Medulla oblongata (tissue), 1 donor: ENCODE results near the gene RCC2.
"Not testable (repeated sequence)": the region's sequence is repeated elsewhere in the genome, so short reads cannot be mapped to it uniquely, and the experiment has no call there.

Experiments
- DNase-seq: peaks from one replicate; pipeline ENCODE4 v3.0.0-alpha.2; 2015; ENCODE audit errors: extremely low spot score

RCC2 gene

DNA sequence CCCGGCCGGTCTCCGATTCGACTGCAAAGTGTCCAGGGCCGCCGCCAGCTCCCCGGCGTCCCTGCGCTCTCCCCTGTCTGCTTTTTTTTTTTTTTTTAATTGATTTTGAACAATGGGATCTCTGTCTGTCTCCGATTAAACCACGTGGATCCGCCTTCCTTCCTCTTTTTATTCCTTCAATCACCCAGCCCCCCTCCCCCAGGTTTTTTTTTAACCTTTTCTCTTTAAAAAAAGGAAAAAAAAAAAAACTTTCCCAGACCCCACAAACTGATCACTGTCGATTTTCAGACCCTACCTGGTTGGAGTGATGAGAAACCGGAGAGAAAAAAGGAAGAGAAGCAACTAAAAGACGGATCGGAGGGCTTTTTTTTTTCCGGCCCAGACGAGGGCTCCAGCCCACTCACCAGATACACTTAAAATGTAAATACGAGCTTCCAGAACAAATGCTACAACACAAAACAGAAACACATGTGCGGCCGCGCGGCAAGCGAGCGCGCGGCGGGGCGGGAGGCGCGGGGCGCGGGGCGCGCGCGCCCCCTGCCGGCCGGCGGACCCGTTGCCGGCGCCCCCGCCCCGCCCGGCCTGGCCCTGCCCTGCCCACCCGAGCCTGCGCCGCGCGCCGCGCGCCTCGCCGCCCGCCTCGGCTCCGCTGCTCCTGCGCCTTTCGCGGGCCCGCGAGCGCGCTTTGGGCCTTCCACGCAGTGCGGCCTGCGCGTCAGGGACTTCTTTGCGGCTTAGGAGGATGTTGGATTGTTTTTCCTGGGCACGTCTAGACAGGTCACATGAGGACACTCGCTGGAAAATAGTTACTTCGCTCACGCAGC is at the start of gene RCC2:
TSS of gene RCC2 (minus strand) at position 428 of the 824 bp plus-strand sequence. CDS start 1,163 bp downstream, outside the sequence.
- peak; percentile 70 for DNase-seq

DNA sequence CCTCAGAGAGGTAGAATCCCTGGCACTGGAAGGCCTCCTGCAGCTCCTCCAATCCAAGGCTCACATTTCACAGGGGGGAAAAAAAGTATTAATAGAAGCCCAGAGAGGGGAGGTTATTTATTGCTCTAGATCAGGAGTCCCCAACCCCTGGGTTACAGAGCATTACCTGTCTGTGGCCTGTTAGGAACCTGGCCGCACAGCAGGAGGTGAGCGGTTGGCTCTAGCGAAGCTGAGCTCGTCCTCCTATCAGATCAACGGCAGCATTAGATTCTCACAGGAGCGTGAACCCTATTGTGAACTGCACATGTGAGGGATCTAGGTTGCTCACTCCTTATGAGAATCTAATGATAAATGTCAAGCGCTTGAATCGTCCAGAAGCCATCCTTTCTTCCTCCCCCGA is 46.8 kb upstream of the RCC2 start:
- DNase-seq, result no peak

DNA sequence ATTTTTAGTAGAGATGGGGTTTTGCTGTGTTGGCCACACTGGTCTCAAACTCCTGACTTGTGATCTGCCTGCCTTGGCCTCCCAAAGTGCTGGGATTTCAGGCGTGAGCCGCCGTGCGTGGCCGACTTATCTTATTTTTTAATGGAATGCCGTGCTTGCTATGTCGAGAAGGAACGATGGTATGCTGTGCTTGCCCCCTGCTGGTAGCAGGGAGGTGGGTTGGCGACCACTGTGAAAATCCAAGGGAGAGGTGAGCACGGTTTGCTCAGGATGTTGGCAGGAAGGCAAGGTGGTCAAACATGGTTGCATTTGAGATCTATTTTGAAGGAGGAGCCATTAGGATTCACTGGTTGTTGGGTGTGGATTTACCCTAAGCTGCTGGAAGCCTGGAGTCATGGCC is 45.8 kb upstream of the RCC2 start:
- no peak for DNase-seq

DNA sequence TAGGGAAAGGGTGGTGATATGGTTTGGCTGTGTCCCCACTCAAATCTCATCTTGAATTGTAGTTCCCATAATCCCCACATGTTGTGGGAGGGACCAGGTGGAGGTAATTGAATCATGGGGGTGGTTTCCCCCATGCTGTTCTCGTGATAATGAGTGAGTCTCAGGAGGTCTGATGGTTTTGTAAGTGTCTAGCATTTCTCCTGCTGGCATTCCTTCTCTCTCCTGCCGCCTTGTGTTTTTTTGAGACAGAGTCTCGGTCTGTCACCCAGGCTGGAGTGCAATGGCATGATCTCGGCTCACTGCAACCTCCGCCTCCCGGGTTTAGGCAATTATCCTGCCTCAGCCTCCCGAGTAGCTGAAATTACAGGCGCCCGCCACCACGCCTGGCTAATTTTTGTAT is 42.5 kb upstream of the RCC2 start:
- not testable (repeated sequence) for DNase-seq

DNA sequence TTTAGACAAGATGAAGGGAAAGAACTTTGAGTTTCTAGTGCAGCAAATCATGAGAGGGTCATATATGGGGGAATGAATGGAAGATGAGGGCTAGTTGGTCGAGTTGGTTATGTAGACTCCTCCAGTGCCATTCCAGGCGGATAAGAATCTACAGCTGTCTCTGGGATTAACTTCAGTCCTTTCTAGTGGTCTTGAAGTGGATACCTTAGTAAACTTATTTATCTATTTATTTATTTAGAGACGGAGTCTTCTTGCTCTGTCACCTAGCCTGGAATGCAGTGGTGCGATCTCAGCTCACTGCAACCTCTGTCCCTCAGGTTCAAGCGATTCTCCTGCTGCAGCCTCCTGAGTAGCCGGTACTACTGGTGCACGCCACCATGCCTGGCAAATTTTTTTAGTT is 41.4 kb upstream of the RCC2 start:
- no peak for DNase-seq

DNA sequence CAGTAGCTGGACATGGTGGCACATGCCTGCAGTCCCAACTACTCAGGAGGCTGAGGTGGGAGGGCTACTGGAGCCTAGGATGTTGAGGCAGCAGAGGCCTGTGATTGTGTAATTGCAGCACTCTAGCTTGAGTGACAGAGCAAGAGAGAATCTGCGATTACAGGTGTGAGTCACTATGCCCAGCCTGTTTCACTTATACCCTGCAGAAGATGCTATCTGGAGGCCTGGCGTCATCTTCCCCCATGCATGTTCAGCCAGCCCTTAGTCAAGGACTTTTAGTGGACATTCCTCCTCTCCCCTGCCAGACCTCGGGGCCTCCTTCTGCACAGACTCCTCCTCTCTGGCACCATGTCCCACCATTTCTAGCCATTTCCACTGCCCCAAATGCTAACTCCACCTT is 36.3 kb upstream of the RCC2 start:
- no peak for DNase-seq

DNA sequence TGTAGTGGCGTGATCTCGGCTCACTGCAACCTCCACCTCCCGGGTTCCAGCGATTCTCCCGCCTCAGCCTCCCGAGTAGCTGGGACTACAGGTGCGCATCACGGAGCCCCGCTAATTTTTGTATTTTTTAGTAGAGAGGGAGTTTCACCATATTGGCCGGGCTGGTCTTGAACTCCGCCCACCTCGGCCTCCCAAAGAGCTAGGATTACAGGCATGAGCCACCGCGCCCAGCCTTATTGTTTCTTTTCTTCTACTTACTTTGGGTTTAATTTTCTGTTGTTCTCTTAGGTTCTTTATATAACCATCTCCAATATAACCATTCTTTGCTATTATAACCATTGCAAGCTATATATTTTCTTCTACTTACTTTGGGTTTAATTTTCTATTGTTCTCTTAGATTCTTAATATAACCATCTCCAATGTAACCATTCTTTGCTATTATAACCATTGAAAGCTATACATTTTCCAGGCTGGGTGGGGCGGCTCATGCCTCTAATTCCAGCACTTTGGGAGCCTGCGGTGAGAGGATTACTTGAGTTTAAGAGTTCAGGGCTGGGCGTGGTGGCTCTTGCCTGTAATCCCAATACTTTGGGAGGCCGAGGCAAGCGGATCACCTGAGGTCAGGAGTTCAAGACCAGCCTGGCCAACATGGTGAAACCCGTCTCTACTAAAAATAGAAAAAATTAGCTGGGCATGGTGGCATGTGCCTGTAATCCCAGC is 35.5 kb upstream of the RCC2 start:
- not testable (repeated sequence) for DNase-seq

DNA sequence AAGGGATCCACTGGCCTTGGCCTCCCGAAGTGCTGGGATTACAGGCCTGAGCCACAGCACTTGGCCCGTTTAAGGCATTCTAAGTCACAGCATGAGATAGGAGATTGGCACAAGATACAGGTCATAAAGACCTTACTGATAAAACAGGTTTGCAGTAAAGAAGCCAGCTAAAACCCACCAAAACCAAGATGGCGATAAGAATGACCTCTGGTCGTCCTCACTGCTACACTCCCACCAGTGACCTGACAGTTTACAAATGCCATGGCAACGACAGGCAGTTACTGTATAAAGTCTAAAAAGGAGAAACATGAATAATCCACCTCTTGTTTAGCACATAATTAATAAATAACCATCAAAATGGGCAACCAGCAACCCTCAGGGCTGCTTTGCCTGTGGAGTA is 33.3 kb upstream of the RCC2 start:
- DNase-seq, result no peak

DNA sequence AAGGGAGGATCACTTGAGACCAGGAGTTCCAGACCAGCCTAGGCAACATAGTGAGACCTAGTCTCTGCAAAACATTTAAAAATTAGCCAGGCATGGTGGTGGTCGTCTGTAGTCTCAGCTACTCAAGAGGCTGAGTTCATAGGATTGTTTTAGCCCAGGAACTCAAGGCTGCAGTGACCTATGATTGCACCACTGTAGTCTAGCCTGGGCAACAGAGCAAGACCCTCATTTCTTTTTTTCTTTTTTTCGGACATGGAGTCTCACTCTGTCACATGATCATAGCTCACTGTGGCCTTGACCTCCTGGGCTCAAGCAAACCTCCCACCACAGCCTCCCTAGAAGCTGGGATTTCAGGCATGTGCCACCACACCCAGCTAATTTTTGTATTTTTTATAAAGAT is 31.9 kb upstream of the RCC2 start:
- no peak for DNase-seq

DNA sequence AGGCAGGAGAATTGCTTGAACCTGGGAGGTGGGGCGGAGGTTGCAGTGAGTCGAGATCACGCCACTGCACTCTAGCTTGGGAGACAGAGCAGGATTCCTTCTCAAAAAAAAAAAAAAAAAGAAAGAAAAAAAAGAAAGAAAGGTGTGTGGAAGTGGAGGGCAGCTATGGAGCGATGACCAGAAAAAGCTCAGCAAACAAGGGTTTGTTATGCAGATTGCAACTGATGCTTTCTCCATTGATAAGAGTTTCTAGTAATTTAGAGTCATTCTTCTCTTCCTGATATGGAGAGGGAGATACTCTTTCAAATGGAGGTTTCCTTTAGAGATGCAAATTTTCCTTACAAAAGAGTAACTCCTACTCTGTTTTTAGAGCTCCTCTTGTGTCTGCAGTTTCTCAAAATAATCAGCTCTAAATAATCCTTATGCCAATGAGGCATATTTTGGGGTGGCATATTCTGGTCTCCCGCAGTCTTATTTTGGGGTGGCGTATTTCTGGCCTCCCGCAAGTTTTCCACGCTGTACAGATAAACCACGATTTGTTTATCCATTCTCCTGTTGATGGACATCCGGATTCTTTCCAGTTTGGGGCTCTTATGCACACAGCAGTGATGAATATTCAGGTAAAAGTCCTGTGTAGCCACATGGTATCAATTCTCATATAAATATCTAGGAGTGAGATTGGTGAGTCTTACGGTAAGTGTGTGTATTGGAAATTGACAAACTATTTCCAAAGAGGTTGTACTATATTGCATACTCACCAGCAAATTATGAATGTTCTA is 30.7 kb upstream of the RCC2 start:
- no peak for DNase-seq

DNA sequence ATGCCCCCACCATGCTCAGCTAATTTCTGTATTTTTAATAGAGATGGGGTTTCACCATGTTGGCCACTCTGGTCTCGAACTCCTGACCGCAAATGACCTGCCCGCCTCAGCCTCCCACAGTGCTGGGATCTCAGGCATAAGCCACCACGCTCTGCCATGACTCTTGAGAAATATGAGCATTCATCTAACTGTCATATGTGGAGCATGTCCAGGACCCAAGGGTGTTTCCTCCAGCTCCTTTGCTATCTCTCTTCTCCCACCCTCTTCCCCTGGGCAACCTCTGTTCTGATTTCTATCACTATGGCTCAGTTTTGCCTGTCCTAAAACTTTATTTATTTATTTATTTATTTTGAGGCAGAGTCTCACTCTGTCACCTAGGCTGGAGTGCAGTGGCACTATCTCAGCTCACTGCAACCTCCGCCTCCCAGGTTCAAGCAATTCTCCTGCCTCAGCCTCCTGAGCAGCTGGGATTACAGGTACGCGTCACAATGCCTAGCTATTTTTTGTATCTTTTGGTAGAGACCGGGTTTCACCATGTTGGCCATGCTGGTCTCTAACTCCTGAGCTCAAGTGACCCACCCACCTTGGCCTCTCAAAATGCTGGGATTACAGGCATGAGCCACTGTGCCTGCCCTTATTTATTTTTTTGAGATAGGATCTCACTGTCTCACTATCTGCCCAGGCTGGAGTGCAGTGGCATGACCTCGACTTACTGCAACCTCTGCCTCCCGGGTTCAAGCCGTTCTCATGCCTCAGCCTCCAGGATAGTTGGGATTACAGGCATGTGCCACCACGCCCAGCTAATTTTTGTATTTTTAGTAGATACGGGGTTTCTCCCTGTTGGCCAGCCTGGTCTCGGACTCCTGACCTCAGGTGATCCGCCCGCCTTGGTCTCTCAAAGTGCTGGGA is 29.1 kb upstream of the RCC2 start:
- DNase-seq, result not testable (repeated sequence)

DNA sequence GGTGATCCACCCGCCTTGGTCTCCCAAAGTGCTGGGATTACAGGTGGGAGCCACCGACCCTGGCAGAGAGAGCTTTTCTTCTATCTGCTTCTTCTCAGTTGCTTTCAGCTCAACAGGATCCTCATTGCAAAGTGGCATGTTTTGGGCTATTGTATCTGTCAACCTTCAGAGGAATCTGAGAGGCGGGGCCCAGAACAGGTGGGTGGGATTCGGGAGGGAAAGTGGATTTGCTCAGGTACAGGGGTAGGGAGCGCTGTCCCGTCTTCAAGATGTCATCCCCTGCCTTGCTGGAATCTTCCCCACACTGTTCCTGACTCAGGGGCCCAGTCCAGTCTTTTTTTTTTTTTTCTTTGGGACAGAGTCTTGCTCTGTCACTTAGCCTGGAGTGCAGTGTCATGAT is 26.9 kb upstream of the RCC2 start:
- no peak for DNase-seq

DNA sequence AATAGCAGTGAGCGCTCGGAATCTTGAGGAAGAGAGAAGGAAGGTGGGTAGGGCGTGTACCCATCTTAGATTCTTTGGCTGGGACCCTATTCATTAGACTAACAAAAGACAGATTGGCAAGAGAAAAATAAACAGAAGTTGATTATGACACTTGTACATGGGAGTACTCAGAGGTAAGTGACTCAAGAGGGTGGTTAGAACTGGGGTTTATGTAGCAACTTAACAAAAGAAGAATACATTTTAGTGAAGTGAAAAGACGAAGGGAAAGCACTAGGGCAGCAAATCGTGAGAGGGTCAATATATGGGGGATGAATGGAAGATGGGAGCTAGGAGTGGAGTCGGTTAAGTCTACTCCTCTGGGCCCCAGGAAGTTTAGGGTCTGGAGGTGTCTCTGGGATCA is 25.8 kb upstream of the RCC2 start:
- no peak for DNase-seq

DNA sequence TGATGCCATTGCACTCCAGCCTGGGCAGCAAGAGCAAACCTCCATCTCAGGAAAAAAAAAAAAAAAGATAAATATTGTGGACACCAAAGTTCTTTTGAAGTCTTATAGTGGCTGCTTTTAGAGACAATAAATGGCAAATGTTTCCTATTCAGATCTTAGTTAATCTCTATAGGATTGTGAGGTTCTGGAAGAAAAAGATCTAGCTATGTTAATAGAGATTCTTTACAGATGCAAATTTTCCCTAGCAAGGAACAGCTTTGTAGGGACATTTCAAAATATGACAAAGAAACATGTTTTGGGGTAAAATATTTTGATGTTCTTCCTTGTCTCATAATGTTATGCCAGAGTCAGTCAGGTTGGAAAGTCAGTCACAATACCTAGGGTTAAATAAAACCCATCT is 24.5 kb upstream of the RCC2 start:
- no peak for DNase-seq

DNA sequence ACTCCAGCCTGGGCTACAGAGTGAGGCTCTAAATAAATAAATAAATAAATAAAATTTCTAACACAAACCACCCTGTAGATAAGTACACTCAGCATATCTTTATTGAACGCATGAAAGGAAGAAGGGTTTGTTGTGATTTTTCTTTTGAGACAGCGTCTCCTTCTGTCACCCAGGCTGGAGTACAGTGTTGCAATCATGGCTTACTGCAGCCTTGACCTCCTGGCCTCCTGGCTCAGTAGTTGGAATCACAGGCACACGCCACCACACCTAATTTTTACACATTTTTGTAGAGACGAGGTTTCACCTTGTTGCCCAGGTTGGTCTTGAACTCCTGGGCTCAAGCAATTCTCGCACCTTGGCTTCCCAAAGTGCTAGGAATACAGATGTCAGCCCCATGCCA is 23.2 kb upstream of the RCC2 start:
- DNase-seq, result no peak

DNA sequence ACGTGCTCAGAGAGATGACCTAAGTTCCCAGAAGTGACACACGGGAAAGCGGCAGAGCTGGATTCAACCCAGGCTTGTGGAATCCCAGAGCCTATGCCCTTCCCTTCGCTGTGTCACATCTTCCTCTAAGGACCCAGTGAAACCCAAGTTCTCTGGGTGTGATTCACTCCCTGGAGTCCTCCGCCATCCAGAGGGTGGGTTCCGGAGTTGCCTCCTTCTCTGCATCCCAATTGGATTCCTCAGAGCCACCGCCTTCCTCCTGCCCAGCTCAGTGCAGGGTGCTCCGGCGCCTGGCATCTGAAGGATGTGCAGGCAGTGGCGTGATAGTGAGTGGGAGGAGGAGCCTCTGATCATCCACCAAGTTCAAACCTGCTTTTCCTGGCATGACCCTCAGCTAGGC is 20.7 kb upstream of the RCC2 start:
- no peak for DNase-seq

DNA sequence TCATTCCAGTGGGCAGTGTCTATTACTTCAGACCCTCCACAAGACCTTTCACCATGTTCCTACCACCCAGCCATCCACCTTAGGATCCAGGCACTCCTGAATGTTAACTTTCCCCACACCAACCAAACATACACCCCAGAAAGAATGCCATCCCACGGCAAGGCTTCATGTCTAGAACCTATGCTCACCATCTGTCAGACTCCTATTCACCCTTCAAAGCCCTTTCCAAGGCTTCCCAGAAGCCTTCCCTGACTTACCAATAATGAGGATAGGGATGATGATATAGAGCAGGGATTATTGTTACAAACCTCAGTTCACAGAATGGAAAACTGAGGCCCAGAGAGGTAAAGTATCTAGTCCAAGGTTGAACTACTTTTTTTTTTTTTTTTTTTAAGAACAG is 19.3 kb upstream of the RCC2 start:
- no peak for DNase-seq

DNA sequence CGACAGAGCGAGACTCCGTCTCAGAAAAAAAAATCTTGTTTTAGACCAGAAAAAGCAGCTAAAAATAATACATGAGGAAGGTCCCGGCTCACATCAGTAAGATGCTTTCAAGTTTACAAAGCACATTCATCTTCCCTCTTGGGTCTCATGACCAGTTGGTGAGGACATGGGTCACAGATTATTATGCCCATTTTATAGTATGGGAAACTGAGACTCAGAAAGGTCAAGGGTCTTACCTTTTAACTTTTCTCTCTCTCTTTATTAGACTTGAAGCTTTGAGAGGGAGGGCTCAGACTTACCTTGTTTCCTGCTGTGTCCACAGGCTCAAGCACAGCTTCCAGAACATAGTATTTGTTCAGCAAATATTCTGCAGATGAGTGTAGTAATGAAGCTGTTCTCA is 13.2 kb upstream of the RCC2 start:
- DNase-seq, result no peak

DNA sequence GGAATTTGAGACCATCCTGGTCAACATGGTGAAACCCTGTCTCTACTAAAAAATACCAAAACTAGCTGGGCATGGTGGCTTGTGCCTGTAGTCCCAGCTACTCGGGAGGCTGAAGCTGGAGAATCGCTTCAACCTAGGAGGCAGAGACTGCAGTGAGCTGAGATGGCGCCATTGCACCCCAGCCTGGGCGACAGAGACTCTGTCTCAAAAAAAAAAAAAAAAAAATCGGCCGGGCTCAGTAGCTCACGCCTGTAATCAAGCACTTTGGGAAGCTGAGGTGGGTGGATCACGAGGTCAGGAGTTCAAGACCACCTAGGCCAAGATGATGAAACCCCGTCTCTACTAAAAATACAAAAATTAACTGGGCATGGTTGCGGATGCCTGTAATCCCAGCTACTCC is 12.7 kb upstream of the RCC2 start:
- not testable (repeated sequence) for DNase-seq

DNA sequence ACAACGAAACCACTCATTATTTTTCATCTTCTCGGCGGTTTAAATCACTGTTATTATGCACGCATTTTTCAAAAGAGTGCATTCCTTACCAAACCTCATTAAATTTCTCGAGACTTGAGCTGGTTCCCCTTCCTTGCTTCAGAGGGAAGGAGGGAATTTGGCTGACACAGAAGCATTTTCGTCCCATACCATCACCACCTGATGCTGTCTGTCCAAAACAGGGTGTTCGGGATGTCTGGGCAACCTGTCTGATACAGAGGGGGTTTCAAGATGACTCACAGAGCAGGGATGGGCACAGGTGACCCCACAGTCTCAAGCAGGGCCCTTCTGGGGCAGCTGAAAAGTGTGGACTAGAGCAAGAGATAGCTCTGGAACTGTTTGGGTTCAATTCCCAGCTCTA is 12.3 kb upstream of the RCC2 start:
- DNase-seq, result no peak

DNA sequence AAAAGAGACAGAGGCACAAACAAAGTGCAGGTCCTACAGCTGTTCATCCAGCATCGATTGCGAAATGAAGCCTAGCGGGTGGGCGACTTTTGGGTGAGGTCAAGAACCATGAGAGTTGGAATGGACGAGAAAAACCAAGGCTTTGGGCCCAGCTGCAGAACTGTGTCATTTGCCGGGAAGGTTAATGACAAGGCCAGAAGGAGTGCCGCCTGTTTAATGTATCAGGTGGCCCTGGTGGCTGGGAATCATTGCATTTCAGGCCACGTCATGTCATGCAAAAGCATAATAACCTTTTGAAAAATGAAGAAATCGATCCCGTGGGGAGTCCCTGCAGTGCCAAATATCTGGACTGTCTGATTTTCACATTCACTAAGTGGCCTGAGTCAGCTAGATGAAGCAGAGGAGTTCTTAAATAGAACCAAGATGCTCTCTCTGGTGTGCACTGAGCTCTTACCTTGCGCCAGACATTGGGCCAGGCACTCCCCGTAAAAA is 8.1 kb upstream of the RCC2 start:
- DNase-seq, result no peak
